ENCODE measurements around the gene ZNHIT1.
"Not testable (repeated sequence)": the region's sequence is repeated elsewhere in the genome, so short reads cannot be mapped to it uniquely, and the experiment has no call there.

GRCh38 chr7:101199522-101199921, 18.4 kb upstream of the ZNHIT1 start:
- TF ChIP-seq CTCF, POLR2AphosphoS5 (IDR thresholded peaks at IDR 0.05): not testable (repeated sequence)
